ENCODE results near the gene MALSU1. TPM values are rescaled to one million over a fixed set of nuclear protein-coding genes. Genes with fewer than 3 reads are reported as not detected.

MALSU1 gene
- 76.7 and 87.2 TPM in 2 replicates for total RNA-seq

DNA sequence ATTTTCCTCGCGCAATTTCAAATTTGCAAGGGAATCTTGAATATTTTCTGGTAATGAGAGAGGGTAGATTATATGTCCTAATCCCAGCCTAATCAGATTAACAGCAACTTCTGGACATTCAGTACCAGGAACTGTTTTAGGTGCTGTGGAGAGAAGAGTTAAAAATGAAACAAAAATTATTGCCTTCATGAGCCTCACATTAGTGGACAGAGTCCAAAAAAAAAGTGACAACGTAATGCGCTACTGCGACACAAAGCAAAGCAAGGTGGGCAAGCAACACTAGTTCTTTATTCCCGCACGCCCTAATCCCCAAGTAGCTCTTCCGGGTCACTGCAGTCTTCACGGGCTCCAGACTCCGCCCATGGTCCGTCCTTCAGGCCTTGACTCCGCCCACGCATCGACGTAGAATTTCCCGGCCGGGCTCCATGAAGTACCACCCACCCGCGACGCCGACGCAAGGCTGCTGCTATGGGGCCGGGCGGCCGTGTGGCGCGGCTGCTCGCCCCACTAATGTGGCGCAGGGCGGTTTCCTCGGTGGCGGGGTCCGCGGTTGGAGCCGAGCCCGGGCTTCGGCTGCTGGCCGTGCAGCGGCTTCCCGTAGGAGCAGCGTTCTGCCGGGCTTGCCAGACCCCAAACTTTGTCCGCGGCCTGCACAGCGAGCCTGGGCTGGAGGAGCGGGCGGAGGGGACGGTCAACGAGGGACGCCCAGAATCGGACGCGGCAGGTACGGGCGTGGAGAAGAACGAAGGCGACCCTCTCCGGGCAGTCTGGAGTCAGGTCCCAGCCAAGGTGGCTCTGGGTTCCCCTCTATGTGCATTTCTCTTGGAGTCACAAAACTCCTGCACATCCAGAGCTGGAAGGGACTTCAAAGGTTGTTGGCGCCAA lies at the start of gene MALSU1:
Gene MALSU1 (plus strand): TSS at position 455 of the 885 bp plus-strand sequence. CDS start 14 bp downstream, at position 469.

Other genes with a start within 250 kb of the MALSU1 start
- 29.6 and 31.1 TPM in 2 replicates for gene KLHL7, start 193.6 kb upstream of the MALSU1 start, total RNA-seq
- 20.2 and 26.9 TPM in 2 replicates for gene NUP42, start 117.3 kb upstream of the MALSU1 start, total RNA-seq
- 58.6 and 163 TPM in 2 replicates for gene GPNMB, start 52.6 kb upstream of the MALSU1 start, total RNA-seq
- 8.4 and 12.8 TPM in 2 replicates for gene IGF2BP3, start 171.2 kb downstream of the MALSU1 start, total RNA-seq
- gene TRA2A, start 232.6 kb downstream of the MALSU1 start, total RNA-seq: 20.3 and 25.8 TPM in 2 replicates